GM18499 (cell line): ENCODE measurements around the gene LIMD2.
A peak's percentile ranks its signal among the peaks of the same experiment; 100 is the strongest.

Experiments
- ATAC-seq: cut with Tn5 transposase; IDR thresholded peaks from one replicate; pipeline ENCODE4 v1.9.1; 2021; ENCODE audit warnings: moderate number of reproducible peaks; ENCODE audit not compliant: insufficient read depth, unreplicated experiment

The LIMD2 gene

GRCh38 chr17:63685041-63685440, 14.9 kb downstream of the LIMD2 start:
- no peak for ATAC-seq

DNA sequence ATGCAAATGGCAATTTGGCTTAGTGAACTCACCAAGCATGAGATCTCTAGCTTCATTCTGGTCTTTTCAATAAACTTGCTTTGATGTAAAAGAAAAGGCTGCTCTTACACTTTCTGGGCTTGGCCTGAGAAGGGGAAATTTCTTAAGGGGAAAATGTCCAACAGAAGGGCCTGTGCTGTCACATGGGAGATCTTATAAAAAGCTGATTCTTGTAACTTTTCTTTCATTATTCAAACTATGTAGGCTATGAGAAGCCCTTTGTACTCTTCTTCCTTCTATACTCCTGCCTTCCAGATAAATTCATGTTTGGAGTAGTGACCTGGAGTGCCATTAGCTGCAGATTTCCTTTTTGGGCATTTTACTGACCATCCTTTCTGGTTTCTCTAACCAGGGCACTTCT, 16.9 kb downstream of the LIMD2 start:
- no peak for ATAC-seq

DNA sequence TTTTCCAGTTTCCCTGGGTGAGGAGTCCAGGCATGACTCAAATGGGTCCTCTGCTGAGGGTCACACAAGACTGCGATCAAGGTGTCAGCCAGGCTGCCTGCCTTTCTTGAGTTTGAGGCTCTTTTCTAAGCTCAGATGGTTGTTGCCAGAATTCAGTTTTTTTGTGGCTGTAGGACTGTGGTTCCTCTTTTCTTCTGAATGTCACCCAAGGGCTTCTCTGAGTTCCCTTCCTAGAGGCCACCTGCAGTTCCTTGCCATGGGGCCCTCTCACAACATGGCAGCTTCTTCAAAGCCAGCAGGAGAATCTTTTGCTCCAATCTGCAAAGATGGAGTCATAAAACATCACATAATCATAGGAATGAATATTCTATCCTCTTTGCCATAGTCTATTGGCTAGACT, 17.5 kb downstream of the LIMD2 start:
- no peak for ATAC-seq

GRCh38 chr17:63681530-63681929, 18.4 kb downstream of the LIMD2 start:
- no peak for ATAC-seq

- no peak for ATAC-seq
Measured at GRCh38 chr17:63680700-63681099, 19.2 kb downstream of the LIMD2 start.

- no peak for ATAC-seq
Measured at GRCh38 chr17:63679214-63679613, 20.7 kb downstream of the LIMD2 start.

DNA sequence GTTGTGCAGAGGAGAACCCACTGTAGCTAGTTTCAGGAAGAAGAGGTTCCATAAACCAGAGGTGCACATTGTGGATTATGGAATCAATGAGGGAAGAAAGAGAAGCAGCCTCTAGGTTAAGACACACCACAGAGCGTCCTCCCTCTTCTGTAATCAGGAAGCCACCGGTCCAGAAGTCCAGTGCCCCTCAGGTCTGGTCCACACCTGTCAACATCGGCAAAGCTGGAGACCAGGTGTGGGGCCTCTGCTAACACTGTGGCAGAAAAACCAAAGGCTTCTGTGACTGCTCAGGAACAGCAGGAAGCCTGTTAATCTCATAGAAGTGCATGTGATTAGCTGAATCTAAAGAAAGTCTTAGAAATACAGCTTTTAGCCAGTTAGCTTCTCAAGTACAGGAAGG, 23.3 kb downstream of the LIMD2 start:
- no peak for ATAC-seq

DNA sequence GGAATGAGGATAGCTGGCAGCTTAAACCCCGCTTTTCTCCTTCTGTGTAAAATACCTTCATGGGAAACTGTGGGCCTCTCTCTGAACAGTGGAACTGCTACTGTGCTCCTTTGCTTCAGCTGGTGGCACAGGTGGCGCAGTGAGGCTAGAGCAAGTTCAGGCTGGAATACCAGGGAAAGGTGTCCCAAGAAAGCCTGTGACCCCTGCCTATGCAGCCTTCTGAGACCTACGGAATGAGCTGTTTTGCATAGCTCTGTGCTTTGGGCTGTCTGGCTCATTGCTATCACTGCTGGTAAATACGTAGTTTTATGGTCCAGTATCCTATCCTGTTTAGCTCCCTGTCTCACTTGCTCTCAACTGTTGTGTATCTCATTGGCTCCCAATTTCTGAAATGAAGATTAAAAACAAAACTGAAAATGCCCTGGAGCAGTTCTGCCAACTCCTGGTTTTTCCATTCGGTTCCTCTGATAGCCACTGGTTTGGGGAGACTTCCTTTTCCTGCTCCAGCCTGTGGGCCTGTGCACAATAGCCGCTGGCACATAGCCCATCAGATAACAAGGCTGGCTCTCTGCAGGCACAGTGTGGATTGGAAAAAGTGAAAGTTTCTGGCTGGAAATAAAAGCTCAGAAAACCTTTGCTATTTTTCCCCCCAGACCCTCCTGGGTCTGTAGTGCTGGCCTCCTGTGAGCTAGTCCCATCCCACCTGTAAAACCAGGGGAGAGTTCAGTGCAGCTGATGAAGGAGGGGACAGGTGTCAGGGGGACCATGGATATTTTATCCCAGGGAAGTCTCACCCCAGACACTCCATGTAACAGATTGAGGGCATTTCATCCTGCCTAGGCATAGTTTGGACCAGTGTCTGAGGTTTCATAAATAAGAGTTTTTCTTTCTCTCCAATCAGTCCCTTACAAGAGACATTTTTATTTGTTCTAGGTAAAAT, 24.0 kb downstream of the LIMD2 start:
- ATAC-seq, result no peak

GRCh38 chr17:63675231-63675606, 24.7 kb downstream of the LIMD2 start:
- no peak for ATAC-seq

DNA sequence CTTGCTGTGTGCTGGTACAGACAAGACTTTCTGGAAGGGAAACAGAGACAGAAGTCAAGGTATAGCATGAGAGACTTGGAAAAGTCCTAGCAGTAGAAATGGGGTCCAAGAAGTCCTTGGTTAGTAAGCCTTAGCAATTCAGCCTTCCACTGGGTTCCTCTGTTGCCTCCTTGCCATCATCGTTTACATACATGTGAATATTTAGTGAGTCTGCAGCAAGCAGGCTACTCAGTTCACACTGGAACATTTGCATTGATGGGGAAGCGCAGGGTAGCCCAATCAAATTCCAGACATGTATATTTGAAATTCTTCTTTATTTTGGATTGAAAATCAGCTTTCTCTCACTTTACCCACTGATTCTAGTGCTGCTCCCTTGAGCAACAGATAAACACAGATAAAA, 27.1 kb downstream of the LIMD2 start:
- ATAC-seq, result no peak

DNA sequence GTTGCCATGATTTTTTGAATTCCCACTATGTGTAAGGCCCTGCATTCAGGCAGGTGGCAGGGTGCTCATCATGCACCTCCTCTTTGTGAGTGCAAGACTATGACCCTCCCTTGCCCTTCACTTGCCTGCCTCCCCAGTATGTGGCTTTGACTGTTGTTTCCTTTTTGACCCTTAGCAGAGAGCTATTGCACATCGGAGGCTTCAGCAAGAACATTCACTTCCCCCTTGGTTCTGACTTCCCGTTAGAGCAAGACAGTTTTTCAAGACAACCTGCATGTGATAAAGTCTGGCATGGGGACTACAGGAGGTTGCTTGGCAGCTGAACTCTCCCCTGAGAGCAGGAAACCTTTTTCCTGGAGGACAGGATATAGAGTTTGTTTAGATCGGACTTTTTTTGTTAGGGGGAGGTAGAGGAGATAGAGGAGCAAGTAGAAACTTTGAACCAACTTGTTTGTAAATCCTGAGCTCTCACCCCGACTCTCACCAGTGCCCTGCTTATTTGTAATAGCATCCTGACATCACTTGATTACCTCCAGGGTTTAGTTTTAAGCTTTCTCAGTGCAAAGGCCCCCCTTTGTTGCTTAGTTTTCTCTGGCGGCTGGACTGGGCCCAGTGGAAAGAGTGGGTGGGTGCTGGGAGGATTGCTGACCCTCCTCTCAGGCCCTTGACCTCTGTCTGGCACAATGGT, 34.3 kb downstream of the LIMD2 start:
- ATAC-seq, result no peak

DNA sequence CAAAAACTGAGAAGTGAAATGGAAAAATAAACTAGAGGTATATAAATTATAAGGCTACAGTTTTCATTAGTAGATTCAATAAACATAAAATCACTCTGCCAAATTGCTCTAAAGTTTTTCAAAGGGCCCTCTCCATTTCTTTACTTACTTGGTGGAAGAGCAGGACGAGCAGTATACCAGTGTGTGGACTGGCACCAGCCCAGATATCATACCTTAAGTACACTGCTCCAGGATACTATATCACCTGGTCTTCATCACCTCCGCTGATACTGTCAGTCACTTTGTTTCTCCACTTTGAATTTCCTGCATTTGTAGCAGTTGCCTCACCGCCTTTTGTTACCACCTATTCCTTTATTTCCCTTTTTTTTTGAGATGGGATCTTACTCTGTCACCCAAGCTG, 40.1 kb downstream of the LIMD2 start:
- no peak for ATAC-seq

DNA sequence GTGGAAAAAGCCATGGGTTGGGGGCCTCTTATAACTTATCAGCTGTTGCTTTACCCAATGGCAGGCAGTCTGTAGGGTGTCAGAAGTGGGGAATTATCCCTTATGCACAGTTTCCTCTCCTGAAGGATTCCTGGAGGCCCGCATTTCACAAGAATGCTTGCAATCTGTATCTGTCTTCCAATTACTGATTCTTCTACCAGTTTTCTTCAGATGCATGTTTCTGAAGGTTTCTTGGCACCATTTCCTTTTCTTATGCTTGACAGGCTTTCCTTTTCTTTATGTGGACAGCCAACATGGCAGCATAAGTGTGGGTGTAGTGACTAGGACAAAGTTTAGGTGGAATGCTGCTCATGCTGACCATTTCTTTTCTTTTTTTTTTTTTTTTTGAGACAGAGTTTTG, 41.6 kb downstream of the LIMD2 start:
- ATAC-seq, result no peak

DNA sequence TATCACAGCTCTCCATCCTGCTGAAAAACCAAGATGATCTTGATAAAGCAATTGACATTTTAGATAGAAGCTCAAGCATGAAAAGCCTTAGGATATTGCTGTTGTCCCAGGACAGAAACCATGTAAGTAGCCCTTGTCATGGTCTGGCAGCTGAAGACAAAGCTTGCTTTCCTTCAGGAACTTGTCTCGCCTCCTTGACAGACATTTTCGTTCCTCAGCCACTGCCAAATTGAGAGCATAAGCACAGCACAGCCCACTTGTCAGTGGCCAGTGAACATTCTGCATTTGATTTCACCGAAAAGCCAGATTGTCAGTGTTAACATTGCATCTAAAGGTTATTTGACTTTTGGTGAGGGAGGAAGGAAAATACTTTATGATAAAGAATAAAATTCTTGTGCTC, 42.1 kb downstream of the LIMD2 start:
- ATAC-seq, result no peak

GRCh38 chr17:63653050-63653449, 46.9 kb downstream of the LIMD2 start:
- no peak for ATAC-seq

- ATAC-seq, result no peak
Measured at GRCh38 chr17:63652106-63652505, 47.8 kb downstream of the LIMD2 start.

- ATAC-seq, result no peak
Measured at GRCh38 chr17:63649813-63650212, 50.1 kb downstream of the LIMD2 start.

DNA sequence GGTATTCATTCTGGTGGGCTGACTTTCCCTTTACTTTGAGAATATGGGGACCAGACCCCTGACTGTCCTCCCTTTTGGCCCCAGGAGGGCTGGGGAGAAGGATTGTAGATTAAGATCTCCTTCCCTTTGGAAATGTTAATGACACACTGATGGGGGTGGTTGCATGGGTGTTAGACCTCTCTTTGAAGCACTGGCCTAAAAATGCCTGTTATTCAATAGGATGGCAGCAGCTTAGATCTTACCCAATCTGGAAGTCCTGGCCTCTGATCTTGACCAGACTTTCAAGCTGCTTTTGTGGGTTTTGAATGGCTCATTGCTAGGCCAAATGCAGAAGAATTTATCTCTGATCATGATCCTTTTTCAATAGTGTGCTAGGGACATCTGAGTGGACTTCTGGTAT, 52.0 kb downstream of the LIMD2 start:
- no peak for ATAC-seq

DNA sequence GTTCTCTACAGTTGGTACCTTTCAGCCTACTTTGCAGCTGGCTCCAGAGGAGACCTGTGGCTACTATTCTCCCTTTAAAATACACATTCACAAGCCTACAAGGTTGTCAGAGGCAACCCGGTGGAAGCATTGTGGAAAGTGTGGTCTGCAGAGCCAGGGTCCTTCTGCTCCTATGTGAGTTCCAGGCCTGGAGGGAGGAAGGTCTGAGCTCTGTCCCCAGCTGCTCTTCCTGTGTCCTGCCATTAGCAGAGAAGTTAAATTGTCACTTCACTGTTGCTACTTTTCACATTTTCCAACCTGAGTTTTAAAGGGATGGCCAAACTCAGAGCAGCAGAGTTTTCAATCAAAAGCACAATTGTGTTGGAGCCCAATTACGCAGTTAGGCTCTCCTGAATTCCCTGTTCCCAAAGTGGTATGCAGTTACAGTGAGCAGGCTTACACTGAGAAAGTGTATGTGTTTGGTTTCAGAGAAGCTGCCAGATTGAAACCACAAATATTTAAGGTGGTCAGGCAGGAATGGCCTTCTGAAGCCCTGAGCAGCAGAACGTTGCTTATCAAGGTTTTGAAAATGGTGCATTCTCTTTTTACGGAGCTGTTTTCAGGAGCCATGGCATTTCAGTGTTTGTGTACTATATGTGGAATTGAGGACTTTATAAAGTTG, 52.7 kb downstream of the LIMD2 start:
- no peak for ATAC-seq

GRCh38 chr17:63646488-63646806, 53.5 kb downstream of the LIMD2 start:
- peak; percentile 54 for ATAC-seq
